ENCODE results near the gene MYH9.
A peak's percentile ranks its signal among the peaks of the same experiment; 100 is the strongest.
"Not testable (repeated sequence)": the region's sequence is repeated elsewhere in the genome, so short reads cannot be mapped to it uniquely, and the experiment has no call there.

The MYH9 gene

DNA sequence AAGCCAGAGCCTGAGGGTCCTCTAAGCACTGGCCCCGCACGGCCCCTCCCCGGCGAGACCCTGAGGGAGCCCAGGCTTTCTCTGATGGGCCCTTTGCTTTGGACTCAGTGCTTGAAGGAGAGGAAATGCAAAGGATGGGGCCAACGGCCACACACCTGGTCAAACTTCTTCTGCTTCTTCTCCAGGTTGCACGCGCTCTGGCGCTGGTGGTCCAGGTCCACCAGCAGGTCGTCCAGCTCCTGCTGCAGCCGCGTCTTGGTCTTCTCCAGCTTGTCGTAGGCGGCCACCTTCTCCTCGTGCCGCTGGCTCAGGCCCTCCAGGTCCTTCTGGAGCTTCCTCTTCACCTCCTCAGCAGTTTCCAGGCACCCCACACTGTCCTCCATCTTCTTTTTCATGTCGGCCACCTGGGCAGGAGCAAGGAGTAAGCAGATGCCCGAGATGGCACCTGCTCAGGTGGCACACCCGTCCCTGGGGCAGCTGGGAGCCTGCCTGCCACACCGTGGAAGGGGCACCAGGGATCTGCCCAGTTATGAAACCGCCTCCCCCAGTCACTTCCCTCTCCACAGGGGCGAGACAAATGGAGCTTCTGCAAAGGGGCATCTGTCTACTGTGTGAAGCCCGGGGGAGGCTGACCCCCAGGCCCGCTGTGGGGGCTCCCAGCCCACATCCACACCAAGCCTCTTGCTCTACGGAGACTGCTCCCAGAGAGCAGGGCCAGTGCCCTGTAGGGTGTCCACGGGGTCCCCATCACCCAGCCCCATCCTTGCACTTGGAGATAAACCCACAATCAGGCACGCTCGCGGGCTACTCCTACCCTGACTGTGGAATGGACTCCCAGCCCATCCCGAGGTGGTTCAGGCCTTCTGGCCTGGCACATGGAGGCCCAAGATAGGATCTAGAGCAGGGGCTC is 95.7 kb downstream of the MYH9 start:
- no peak for DNase-seq (ENCODE audit: low read depth)

DNA sequence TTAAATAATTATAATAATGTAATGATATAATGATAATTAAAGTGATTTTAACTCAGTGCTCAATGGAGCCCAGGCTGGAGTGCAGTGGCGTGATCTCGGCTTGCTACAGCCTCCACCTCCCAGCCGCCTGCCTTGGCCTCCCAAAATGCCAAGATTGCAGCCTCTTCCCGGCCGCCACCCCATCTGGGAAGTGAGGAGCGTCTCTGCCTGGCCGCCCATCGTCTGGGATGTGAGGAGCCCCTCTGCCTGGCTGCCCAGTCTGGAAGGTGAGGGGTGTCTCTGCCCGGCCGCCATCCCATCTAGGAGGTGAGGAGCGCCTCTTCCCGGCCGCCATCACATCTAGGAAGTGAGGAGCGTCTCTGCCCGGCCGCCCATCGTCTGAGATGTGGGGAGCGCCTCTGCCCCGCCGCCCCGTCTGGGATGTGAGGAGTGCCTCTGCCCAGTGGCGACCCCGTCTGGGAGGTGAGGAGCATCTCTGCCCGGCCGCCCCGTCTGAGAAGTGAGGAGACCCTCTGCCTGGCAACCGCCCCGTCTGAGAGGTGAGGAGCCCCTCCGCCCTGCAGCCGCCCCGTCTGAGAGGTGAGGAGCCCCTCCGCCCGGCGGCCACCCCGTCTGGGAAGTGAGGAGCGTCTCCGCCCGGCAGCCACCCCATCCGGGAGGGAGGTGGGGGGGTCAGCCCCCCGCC is 97.2 kb downstream of the MYH9 start:
- not testable (repeated sequence) for DNase-seq (ENCODE audit: low read depth)

DNA sequence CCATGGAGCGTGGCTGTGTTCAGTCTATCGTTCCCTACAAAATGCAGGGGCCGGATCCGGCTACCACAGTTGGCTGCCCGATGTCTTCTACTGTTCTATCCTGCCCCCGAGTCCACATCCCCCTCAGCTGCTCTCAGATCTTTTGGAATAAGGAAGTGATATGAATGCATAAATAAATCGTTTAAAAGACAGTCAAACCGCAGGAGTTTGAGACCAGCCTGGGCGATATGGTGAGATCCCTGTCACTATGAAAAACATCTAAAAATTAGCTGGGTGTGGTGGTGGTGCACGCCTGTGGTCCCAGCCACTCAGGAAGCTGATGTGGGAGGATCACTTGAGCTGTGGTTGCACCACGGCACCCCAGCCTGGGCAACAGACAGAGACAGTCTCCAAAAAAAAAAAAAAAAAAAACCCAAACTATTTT is 97.8 kb downstream of the MYH9 start:
- not testable (repeated sequence) for DNase-seq (ENCODE audit: low read depth)

DNA sequence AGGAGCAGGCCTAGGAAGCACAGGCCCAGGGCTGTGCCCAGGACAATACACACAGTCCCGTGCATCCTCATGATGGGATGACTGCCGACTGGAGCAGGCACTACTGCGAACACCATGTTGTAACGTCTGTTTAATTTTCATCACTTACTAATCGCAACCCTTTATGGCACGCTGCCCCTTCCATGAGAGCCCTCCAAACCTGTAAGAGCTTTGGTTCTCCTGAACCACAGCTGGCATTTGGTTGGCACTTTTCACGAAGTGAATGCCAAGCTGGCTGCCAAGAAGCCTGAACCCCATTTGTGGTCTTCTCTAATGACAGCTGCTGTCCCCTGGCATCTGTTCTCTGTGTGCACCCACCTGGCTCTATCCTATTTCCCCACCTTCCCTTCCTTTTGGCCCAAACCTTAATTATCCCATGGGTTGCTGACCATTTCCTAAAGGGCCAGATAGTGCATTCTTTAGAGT is 98.3 kb downstream of the MYH9 start:
- no peak for DNase-seq (ENCODE audit: low read depth)

DNA sequence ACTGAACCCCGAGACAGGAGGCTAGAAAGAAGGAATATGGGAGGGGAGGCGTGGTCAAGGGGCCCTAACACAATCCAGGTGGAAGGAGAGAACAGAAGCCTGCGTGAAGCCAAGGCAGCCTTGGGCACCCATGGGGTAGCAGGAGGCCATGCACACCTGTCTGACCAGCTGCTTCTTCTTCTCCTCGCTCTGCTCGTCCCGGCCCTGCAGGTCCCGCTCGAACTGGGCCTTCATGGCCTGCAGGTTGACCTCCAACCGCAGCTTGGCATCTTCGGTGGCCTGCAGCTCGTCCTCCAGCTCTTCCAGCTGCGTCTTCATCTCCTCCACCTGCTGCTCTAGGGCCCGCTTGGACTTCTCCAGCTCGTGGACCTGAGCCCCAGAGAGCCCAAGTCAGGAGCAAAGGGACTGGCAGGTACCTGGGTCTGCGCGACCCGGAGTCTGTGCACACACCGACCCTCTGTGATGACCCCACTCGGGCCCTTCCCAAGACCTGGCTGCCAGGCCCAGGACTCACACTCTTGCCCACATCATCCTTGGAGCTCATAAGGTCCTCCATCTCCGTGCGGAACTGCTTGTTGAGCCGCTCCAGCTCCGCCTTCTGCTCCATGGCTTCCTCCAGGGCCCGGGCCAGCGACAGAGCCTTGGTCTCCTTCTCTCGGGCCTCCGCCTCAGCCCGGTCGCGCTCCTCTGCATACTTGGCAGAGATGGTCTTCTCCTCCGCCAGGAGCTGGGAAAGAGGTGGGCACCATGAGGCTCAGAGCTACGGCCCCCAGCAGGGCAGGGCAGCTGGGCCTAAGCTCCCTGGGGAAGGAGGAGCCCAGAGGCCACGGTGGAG is 99.0 kb downstream of the MYH9 start:
- DNase-seq (ENCODE audit: low read depth): no peak

DNA sequence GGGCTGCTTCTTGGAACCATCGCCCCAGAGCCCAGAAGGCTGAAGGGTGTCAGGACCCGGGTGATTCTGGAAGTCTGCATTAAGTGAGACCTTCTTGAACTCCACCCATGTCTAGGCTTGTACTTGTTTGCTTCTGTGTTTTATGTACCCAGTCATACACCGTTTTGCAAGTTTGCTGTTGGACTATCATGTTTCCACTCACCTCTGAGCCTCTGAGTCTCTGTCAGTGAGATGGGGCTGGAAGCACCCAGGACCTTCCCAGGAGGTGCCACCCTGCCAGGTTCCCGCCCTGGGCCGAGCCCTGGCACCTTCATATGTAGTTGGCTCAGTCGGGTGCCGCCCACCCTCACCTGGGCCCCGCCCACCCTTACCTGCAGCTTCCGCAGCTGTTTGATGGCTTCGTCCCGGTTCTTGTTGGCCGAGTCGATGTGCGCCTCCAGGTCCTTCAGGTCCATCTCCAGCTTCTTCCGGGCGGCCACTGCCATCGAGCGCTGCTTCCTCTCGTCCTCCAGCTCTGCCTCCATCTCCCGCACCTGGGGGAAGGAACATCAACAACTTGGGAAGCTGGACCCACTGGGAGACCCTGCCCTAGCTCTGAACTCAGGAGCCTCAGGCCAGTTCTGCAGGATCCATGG is 99.8 kb downstream of the MYH9 start:
- no peak for DNase-seq (ENCODE audit: low read depth)

DNA sequence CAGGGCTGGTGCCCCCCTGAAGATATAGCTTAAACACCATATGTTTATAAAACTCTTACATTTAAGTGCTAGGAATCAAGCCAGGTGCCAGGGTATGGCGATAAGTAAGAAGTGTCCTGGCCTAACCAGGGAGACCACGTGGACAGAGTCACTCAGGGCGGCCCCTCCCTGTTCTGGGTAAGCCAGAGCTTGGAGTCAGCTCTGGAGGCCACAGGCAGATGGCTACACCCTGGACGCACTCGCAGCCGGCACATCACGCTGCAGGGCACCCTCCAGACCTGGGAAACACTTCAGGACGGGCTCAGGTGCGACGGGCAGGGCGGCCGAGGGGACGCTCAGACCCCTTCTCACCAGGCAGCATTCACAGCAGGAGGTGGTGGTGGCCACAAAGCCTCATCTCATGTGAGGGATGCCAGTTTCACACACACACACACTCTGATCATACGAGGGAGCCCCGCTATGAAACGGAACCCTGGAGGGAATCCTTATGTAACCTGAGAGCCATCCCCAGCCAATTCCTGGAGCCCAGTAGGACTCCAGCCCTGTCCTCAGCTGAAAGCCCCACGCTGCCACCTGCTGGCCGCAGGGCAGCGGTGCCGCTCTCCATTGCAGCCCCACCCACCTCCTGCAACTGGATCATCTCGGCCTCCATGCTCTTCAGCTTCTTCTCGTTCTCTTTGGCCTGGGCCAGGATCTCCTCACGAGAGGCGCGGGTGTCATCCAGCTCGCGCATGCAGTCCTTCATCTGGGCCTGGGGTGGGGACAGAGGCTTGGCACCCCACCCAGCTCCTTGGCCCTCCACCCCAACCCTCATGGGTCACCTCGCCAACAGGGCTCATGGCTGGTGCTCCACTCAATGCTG is 101.4 kb downstream of the MYH9 start:
- peak; percentile 41 for DNase-seq (ENCODE audit: low read depth)

DNA sequence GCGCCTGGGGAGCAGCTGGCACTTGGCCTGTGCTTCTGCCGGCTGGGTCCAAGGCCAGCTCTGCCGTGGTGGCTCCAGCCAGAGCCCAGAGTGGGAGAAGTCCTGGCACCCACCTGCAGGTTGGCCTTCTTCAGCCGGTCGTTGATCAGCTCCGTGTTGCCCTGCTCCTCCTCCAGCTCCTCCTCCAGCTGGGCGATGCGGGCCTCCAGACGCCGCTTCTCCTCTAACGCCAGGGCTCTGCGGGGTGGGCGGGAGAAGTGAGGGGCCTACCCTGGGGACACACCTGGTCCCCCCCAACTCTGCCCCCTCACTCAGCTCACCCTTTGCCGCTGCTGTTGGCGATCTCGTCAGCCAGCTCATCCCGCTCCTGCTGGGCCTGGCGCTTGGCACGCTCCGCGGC is 102.2 kb downstream of the MYH9 start:
- no peak for DNase-seq (ENCODE audit: low read depth)

DNA sequence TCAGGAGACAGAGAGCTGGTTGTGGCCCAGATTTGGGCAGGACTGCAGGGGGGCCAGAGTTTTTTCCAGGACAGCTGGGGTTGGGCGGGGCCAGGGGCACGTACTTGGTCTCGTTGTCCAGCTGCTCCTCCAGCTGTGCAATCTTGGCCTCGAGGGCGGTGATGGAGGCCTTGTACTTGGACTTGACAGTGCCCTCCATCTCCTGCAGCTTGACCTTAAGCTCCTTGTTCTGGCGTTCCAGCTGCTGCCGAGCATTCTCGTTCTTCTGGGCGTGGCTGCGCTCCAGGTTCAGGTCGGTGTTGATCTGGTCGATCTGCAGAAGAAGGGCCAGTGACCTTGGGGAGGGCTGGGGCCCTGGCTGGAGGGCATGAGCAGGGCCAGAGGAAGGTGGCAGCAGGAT is 102.8 kb downstream of the MYH9 start:
- DNase-seq (ENCODE audit: low read depth): no peak

DNA sequence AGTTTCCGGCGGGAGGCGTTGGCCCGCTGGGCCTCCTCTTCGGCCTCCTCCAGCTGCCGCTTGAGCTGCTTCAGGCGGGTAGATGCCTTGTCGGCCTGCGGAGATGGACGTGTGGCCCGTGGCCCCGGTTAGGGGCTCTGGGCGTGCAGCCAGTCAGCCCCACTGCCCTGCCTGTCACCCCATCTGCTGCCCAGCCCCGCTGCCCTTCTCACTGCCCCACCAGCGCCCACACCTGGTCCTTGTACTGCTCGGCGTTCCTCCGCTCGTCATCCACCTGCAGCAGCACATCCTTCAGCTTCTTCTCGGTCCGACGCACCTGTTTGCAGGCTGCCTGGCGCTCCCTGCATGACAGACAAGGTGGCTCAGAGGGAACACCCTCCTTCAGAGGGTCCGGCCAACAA is 103.6 kb downstream of the MYH9 start:
- no peak for DNase-seq (ENCODE audit: low read depth)

DNA sequence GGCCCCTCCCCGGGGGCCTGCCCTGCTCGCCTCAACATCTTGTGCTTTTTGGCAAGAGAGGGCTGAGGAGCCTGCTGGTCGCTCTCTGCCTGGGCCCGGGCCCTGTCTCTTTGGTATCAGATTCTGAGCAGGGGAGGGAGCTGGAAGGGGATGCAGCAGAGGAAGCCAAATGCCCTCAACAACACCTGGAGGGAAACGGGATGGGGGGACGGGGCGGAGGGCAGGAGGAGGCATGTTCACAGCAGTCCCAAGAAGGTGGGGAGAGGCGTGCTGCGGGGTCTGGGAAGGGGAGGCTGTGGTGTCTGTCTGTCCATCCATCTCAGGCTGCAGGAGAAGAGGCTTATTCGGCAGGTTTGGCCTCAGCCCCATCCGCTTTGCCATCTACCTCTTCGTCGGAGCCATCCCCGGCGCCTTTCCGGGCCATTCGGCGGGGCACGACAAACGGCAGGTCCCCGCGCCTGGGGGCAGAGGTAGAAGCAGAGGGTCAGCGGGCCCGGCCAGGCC is 105.4 kb downstream of the MYH9 start:
- no peak for DNase-seq (ENCODE audit: low read depth)

DNA sequence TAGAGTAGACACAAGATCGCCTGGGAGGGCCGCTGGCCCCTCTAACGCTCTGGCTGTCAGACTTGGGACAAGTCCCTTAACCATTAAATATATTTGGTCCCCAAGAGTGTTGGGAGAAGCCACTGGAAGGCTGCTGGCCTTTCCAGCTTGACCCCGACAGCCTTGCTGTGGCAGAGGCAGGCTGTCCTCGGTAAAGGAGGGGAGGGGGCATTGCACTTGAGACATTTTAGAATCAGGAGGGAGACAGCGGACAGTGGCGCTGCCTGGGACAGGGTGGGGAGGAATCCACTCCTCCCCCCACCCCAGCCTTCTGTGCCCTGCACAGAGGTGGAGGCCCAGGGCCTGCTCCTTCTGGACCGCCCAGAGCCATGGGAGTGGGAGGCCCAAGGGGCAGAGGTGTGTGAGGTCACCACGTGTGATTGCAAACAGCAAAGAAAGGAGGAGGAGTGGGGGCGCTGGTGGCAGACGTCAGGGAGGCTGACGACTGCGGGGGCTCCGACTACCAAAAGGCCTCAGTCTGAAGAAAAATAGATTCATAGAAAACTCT is 105.9 kb downstream of the MYH9 start:
- DNase-seq (ENCODE audit: low read depth): no peak

DNA sequence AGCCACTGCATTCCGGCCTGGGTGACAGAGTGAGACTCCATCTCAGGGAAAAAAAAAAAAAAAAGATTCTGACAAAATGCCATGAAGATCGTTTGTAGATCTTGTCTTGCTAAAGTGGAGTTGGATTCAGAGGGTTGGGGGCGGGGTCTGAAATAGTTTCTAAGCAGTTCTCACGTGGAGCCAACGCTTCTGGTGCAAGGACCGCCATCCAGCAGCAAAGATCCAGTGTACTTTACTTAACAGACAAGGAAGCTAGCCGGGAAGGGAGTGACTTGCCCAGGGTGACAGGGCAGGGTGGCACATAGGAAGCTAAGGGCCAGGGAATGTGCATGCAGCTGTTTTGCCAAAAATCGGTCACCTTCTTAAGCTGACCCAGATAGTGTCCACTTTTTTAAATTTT is 107.4 kb downstream of the MYH9 start:
- no peak for DNase-seq (ENCODE audit: low read depth)

DNA sequence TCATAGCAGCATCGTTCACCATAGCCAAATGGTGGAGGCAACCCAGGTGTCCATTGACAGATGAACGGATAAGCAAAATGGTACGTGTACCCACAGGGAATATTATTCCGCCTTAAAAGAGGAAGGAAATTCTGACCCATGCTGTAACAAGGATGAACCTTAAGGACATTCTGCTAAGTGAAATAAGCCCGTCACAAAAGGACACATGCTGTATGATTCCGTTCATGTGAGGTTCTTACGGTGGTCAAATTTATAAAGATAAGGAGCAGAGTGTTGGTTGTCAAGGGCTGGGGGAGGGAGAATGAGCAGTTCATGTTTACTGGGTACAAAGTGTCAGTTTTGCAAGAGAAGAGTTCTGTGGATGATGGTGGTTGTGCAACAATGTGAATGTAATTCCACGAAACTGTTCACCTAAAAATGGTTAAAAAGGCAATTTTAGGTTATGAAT is 108.5 kb downstream of the MYH9 start:
- no peak for DNase-seq (ENCODE audit: low read depth)

DNA sequence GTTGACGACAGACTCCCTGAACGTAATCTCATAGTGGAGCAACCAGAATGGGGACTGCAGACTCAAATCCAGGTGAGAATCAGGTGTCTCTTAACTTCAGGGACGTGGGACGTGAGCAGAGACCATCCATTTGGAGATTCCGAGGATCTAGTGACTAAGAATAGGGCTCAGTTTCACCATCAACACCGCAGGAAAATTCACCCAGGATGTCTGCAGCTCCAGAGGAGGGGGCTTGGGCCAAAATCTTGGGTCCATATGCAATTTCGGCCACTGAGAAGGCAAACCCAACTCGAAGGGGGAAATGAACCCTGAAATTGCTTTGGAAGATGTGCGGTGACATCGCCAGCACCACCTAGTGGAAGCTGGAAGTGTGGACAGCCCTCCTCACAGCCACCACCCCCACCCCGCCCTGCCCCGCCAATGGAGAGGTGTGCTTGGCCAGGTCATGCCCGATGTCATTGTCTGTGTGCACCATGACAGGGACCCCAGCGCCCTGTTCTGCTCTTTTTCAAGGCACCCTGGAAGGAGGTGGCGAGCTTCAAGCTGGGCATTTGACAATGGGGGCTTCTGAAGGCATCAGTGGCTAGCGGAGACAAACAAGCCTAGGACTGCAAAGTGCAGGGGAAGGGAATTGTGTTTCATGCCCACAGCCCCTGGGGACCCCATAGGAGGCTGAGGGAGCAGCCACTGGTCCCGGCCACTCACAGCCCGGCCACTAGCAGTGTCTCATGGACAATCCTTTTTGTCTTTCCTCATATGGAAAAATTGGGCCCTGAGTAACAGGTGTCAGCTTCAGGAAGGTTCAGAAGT is 110.1 kb downstream of the MYH9 start:
- peak; percentile 57 for DNase-seq (ENCODE audit: low read depth)

DNA sequence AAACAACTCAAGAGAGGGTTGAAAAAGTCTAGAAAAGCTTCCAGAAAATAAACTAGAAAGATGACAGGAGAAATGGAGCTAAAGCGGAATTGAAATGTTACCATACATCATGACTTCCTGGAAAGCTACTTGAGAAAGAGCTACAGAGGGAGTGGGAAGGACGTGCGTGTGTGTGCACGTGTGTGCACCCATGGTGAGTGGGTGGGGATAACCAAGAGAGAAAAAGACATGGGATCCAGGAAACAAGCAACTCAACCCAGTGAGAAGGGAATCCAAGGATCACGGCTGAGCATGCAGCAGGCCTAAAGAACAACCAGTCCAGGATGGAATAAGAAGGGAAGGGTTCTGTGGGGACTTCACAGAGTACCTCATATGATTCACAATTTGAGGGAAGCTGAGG is 113.2 kb downstream of the MYH9 start:
- DNase-seq (ENCODE audit: low read depth): no peak

DNA sequence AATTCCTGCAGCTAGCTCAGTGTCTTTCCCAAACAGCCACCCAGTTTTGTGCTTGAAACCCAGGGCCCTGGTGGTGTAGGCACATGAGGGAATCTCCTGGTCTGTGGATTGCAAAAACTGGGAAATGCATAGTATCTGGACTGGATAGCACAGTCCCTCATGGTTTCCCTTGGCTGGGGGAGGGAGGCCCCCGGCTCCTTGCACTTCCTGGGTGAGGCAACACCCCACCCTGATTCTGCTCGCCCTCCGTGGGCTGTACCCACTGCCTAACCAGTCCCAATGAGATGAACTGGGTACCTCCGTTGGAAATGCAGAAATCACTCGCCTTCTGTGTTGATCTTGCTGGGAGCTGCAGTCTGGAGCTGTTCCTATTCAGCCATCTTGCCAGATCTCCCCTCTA is 115.8 kb downstream of the MYH9 start:
- not testable (repeated sequence) for DNase-seq (ENCODE audit: low read depth)

DNA sequence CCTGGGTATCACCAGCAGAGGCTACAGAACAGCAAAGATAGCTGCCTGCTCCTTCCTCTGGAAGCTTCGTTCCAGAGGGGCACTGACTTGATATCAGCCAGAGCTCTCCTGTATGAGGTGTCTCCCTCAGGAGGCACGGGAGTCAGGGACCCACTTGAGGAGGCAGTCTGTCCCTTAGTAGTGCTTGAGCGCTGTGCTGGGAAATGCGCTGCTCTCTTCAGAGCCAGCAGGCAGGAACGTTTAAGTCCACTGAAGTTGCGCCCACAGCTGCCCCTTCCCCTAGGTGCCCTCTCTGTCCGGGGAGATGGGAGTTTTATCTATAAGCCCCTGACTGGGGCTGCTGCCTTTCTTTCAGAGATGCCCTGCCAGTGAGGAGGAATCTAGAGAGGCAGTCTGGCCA is 116.5 kb downstream of the MYH9 start:
- not testable (repeated sequence) for DNase-seq (ENCODE audit: low read depth)

DNA sequence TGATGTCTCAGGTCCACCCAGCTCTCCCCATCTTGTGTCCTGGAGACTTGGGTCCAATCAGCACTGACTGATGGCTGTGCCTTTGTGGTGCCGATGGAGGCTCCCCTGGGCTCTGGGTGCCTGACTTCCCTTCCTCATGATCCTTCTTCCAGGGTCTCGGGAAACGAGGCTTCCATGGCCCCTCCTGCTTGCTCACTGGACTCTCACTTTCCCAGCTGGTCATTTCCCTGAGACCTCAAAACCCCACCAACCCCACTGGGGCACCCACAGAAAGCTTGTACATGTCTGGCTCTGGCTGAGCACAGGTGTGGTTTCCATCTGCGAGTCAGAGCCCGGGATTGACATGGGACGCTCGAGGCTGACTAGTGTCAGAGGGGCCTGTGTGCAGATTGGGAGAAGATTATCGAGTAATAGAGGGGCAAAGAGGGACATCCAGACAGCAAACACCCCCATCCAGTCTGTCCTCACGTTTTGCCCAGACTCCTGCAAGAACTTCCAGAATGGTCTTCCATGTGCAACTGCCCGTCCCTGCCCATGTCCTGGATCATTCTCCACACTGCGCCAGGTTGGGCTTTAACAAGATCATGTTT is 119.8 kb downstream of the MYH9 start:
- DNase-seq (ENCODE audit: low read depth): no peak
